ENCODE data around the gene KCND2.

KCND2 gene

DNA sequence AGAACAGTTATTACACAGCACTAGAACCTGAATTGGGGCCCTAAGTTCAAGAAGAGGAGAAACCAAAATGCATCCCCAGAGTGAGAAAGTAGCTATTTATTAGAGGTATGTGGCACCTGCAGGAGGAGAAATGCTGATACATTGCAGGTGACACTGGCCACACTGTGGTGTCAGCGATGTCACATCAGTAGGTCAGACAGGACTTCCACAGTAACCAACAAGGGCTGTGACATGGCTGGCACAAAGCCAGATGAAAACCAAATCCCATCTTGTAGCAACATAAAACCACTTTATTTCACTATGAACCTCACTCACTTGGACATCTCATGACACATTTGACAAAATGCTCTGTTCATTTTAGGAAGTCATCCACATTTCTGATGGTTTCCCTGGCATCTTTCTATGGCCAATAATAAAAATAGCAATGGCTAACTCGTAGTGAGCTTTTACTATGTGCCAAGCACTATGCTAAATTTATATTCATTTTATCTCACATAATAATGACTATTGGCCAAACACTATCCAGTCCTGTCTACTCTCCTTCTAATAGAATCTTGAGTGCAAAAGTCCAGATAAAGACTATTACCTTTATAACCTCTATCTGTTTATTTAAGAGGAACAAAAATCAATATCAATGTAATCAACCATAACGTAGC lies 430.7 kb downstream of the KCND2 start:
- no peaks in the 10 kb centered on the region for H3K79me2 ChIP-seq (ENCODE audit: insufficient read depth, low read length)
- H2AFZ ChIP-seq (ENCODE audit: low read length): no peak overlapping the region
- H3K27me3 ChIP-seq (ENCODE audit: insufficient read depth, low read length): no peaks in the 10 kb centered on the region
- no peak overlapping the region for H3K4me2 ChIP-seq (ENCODE audit: low read length)
- no peak overlapping the region for H3K4me3 ChIP-seq (ENCODE audit: low read depth, low read length, poor library complexity, severe bottlenecking)
- H3F3A ChIP-seq (ENCODE audit: insufficient read depth, low read length): no peaks in the 10 kb centered on the region
- no peak overlapping the region for H3K27ac ChIP-seq (ENCODE audit: low read depth, low read length, poor library complexity, severe bottlenecking)
- no peaks in the 10 kb centered on the region for H3K9me3 ChIP-seq (ENCODE audit: low read length)
- H4K20me1 ChIP-seq (ENCODE audit: insufficient read depth, low read length): no peaks in the 10 kb centered on the region
- no peak overlapping the region for H3K9ac ChIP-seq (ENCODE audit: low read length)
- H3K4me1 ChIP-seq (ENCODE audit: insufficient read depth, low read length, severe bottlenecking): no peaks in the 10 kb centered on the region
- H3K36me3 ChIP-seq (ENCODE audit: insufficient read depth, low read length): no peaks in the 10 kb centered on the region
- no peaks in the 10 kb centered on the region for H3K9me2 ChIP-seq (ENCODE audit: low read depth, low read length)
- no peak for TF ChIP-seq EZH2 (IDR thresholded peaks at IDR 0.05; ENCODE audit: borderline replicate concordance, low read length)
- TF ChIP-seq, protein P1, sequence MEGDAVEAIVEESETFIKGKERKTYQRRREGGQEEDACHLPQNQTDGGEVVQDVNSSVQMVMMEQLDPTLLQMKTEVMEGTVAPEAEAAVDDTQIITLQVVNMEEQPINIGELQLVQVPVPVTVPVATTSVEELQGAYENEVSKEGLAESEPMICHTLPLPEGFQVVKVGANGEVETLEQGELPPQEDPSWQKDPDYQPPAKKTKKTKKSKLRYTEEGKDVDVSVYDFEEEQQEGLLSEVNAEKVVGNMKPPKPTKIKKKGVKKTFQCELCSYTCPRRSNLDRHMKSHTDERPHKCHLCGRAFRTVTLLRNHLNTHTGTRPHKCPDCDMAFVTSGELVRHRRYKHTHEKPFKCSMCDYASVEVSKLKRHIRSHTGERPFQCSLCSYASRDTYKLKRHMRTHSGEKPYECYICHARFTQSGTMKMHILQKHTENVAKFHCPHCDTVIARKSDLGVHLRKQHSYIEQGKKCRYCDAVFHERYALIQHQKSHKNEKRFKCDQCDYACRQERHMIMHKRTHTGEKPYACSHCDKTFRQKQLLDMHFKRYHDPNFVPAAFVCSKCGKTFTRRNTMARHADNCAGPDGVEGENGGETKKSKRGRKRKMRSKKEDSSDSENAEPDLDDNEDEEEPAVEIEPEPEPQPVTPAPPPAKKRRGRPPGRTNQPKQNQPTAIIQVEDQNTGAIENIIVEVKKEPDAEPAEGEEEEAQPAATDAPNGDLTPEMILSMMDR (IDR thresholded peaks at IDR 0.05; ENCODE audit: low read length): no peak

DNA sequence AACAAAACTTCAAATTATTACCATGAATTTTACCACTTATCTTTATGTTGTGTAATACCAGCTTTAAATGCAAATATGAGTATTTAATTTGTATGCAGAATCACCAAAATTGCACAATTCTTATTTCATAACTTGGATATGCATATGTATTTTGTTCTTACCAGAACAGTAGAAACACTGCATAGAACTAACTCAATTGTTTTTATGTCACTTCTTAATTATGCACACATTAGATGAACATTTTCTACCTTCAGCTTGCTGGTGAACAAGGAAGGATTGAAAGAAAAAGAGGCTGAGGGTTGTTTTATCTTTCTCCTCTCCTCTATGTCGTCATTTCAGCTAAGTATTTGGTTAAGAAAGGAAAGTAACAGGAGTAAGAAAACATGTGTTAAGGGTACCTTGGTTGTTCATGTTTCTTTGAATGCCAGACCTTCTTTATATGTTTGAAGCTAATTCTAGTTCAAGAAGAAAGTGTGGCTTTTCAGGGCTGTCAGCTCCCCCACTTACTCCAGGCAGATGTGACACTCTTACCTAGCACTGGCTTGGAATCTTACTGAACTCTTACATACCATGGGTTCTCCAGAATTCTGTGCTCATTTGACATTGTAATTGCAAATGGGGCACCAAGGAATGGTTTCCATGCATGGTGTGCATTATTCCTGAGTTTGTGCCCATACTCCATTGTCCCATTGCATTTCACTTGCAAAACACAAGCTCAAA lies 436.4 kb downstream of the KCND2 start:
- Histone ChIP-seq H3K9ac (ENCODE audit: low read length) (no peak overlapping the region), H3K4me1 (ENCODE audit: insufficient read depth, low read length, severe bottlenecking) (no peaks in the 10 kb centered on the region), H3K36me3 (ENCODE audit: insufficient read depth, low read length) (no peaks in the 10 kb centered on the region), H3F3A (ENCODE audit: insufficient read depth, low read length) (no peaks in the 10 kb centered on the region), H3K9me2 (ENCODE audit: low read depth, low read length) (no peaks in the 10 kb centered on the region), H3K9me3 (ENCODE audit: low read length) (no peaks in the 10 kb centered on the region), H2AFZ (ENCODE audit: low read length) (no peak overlapping the region), H3K79me2 (ENCODE audit: insufficient read depth, low read length) (no peaks in the 10 kb centered on the region), H3K27ac (ENCODE audit: low read depth, low read length, poor library complexity, severe bottlenecking) (no peak overlapping the region), H3K4me2 (ENCODE audit: low read length) (no peak overlapping the region), H4K20me1 (ENCODE audit: insufficient read depth, low read length) (no peaks in the 10 kb centered on the region), H3K4me3 (ENCODE audit: low read depth, low read length, poor library complexity, severe bottlenecking) (no peak overlapping the region), H3K27me3 (ENCODE audit: insufficient read depth, low read length) (no peaks in the 10 kb centered on the region)
- no peak for TF ChIP-seq EZH2 (IDR thresholded peaks at IDR 0.05; ENCODE audit: borderline replicate concordance, low read length)
- TF ChIP-seq, protein P1 (IDR thresholded peaks at IDR 0.05; ENCODE audit: low read length): no peak

DNA sequence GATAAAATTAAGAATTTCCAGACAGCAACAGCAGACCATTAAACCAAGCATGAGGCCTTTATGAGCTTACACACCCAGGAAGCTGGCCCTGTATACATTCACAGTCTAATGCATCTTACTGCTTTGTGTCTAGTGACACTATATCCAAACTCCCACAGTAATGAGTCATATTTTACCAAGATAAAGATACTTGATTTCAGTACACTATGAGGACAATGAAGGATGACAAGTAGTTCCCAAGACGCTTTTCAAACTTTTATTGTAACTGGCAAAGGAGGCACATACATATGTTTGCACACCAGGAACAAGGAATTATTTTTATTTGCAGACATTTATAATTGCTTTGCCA lies 437.0 kb downstream of the KCND2 start:
- no peaks in the 10 kb centered on the region for H3F3A ChIP-seq (ENCODE audit: insufficient read depth, low read length)
- H3K9ac ChIP-seq (ENCODE audit: low read length): no peak overlapping the region
- H3K4me2 ChIP-seq (ENCODE audit: low read length): no peak overlapping the region
- no peak overlapping the region for H2AFZ ChIP-seq (ENCODE audit: low read length)
- no peaks in the 10 kb centered on the region for H3K9me3 ChIP-seq (ENCODE audit: low read length)
- TF ChIP-seq, protein P1 (IDR thresholded peaks at IDR 0.05; ENCODE audit: low read length): no peak
- TF ChIP-seq EZH2 (IDR thresholded peaks at IDR 0.05; ENCODE audit: borderline replicate concordance, low read length): no peak
- H3K79me2 ChIP-seq (ENCODE audit: insufficient read depth, low read length): no peaks in the 10 kb centered on the region
- no peak overlapping the region for H3K4me3 ChIP-seq (ENCODE audit: low read depth, low read length, poor library complexity, severe bottlenecking)
- H3K27ac ChIP-seq (ENCODE audit: low read depth, low read length, poor library complexity, severe bottlenecking): no peak overlapping the region
- no peaks in the 10 kb centered on the region for H3K9me2 ChIP-seq (ENCODE audit: low read depth, low read length)
- H4K20me1 ChIP-seq (ENCODE audit: insufficient read depth, low read length): no peaks in the 10 kb centered on the region
- no peaks in the 10 kb centered on the region for H3K27me3 ChIP-seq (ENCODE audit: insufficient read depth, low read length)
- H3K36me3 ChIP-seq (ENCODE audit: insufficient read depth, low read length): no peaks in the 10 kb centered on the region
- no peaks in the 10 kb centered on the region for H3K4me1 ChIP-seq (ENCODE audit: insufficient read depth, low read length, severe bottlenecking)
